SK-N-SH (cell line): ENCODE data around the gene FAM76A. TPM values are rescaled to one million over a fixed set of nuclear protein-coding genes. Genes with fewer than 3 reads are reported as not detected.
A peak's percentile ranks its signal among the peaks of the same experiment; 100 is the strongest.

ENCODE experiments used
- CTCF ChIA-PET: fragments of 300-600, 350-600 bp; formaldehyde crosslinking; extraction: SDS; loops from one replicate; lab custom pipeline; 2021; lab: Yijun Ruan, JAX
- POLR2A ChIA-PET: fragments of 350-600 bp; sonication (Branson Sonifier 250); formaldehyde crosslinking; extraction: SDS; loops from one replicate; lab custom pipeline; 2020; ENCODE audit warnings: antibody characterized with exemption, inconsistent platforms; lab: Yijun Ruan, JAX
- DNase-seq: peaks from one replicate; pipeline ENCODE4 v3.0.0; 2012
- H2AFZ ChIP-seq: fragments of 200-600 bp; sonication (generic); 2 replicates; pipeline ENCODE4 v1.8.1; 2016; ENCODE audit warnings: antibody characterized with exemption, mild to moderate bottlenecking, low read depth
- H3F3A ChIP-seq: fragments of 200-600 bp; sonication (generic); replicated peaks from 2 replicates; pipeline ENCODE3; 2016; ENCODE audit warnings: antibody characterized with exemption, mild to moderate bottlenecking; ENCODE audit not compliant: insufficient read depth
- H3K27ac ChIP-seq, 2 experiments: fragments of 200-500 bp in 1 of 2; fragments of 200-600 bp in 1 of 2; sonication (Bioruptor generic) in 1 of 2; sonication (generic), shearing (Covaris generic) in 1 of 2; 2 replicates each; pipeline versions ENCODE4 v1.5.1 to v1.6.1; 2014 to 2016; ENCODE audit warnings: low read depth in 2 of 2, inconsistent platforms in 1 of 2, low read length in 1 of 2, mild to moderate bottlenecking in 1 of 2, mixed read lengths in 1 of 2
- H3K27me3 ChIP-seq: fragments of 200-600 bp; sonication (generic), shearing (Covaris generic); 2 replicates; pipeline ENCODE4 v1.6.1; 2016; ENCODE audit warnings: mixed run types; ENCODE audit not compliant: insufficient read depth
- H3K36me3 ChIP-seq, 2 experiments: fragments of 200-500 bp in 1 of 2; fragments of 200-600 bp in 1 of 2; sonication (Bioruptor generic) in 1 of 2; sonication (generic) in 1 of 2; replicated peaks in 1 of 2; 2 replicates each; pipeline versions ENCODE3 to v1.5.1; 2014 to 2016; ENCODE audit warnings: low read length in 1 of 2, mild to moderate bottlenecking in 1 of 2; ENCODE audit not compliant: insufficient read depth in 2 of 2, control insufficient read depth in 1 of 2
- H3K4me1 ChIP-seq, 2 experiments: fragments of 200-500 bp in 1 of 2; fragments of 200-600 bp in 1 of 2; sonication (Bioruptor generic) in 1 of 2; sonication (generic), shearing (Covaris generic) in 1 of 2; 2 replicates each; pipeline versions ENCODE4 v1.5.1 to v1.6.1; 2014 to 2016; ENCODE audit warnings: low read depth in 1 of 2, low read length in 1 of 2, mixed run types in 1 of 2; ENCODE audit not compliant: insufficient read depth in 2 of 2, control insufficient read depth in 1 of 2
- H3K4me2 ChIP-seq: fragments of 200-600 bp; sonication (generic), shearing (Covaris generic); 2 replicates; pipeline ENCODE4 v1.6.1; 2017; ENCODE audit warnings: mixed run types
- H3K4me3 ChIP-seq, 2 experiments: fragments of 200-500 bp in 1 of 2; fragments of 200-600 bp in 1 of 2; sonication (Bioruptor generic) in 1 of 2; sonication (generic), shearing (Covaris generic) in 1 of 2; 2 replicates each; pipeline versions ENCODE4 v1.5.1 to v1.8.1; 2014 to 2016; ENCODE audit warnings: low read depth in 2 of 2, inconsistent platforms in 1 of 2, low read length in 1 of 2, mild to moderate bottlenecking in 1 of 2, mixed read lengths in 1 of 2, moderate library complexity in 1 of 2
- H3K79me2 ChIP-seq: fragments of 200-600 bp; sonication (generic); 2 replicates; pipeline ENCODE4 v1.8.1; 2017; ENCODE audit warnings: mild to moderate bottlenecking; ENCODE audit not compliant: insufficient read depth
- H3K9ac ChIP-seq: fragments of 200-600 bp; sonication (generic); 2 replicates; pipeline ENCODE4 v1.6.1; 2017; ENCODE audit warnings: mixed run types
- H3K9me2 ChIP-seq: fragments of 200-600 bp; sonication (generic); 2 replicates; pipeline ENCODE4 v1.6.1; 2017; ENCODE audit warnings: mixed run types
- H3K9me3 ChIP-seq: fragments of 200-600 bp; sonication (generic); 2 replicates; pipeline ENCODE4 v1.6.1; 2017; ENCODE audit warnings: mixed run types, mild to moderate bottlenecking, moderate library complexity
- H4K20me1 ChIP-seq: fragments of 200-600 bp; sonication (generic); 2 replicates; pipeline ENCODE4 v1.6.1; 2017; ENCODE audit warnings: mild to moderate bottlenecking, mixed run types; ENCODE audit not compliant: insufficient read depth
- FOSL2 ChIP-seq: IDR thresholded peaks from 2 replicates; pipeline ENCODE4 v1.4.0; 2012; ENCODE audit warnings: low read depth, mild to moderate bottlenecking, moderate library complexity, borderline replicate concordance
- GATA2 ChIP-seq: sonication (generic); formaldehyde crosslinking; IDR thresholded peaks from 2 replicates; pipeline ENCODE4 v1.5.0; 2020; ENCODE audit warnings: mild to moderate bottlenecking, missing genetic modification reagents
- IRF3 ChIP-seq: fragments of 150-350 bp; IDR thresholded peaks from 2 replicates; pipeline ENCODE4 v1.6.1; 2016; ENCODE audit warnings: mild to moderate bottlenecking, low read depth, low read length
- JUND ChIP-seq: IDR thresholded peaks from 2 replicates; pipeline ENCODE4 v1.4.0; 2012
- MXI1 ChIP-seq: IDR thresholded peaks from 2 replicates; pipeline ENCODE4 v1.6.1; 2012; ENCODE audit warnings: mild to moderate bottlenecking, low read depth, low read length, improper control_type of control experiment
- PBX3 ChIP-seq: IDR thresholded peaks from 2 replicates; pipeline ENCODE4; 2012
- RAD21 ChIP-seq: IDR thresholded peaks from 2 replicates; pipeline ENCODE4 v1.6.1; 2012; ENCODE audit warnings: mild to moderate bottlenecking, low read length
- USF1 ChIP-seq: IDR thresholded peaks from 2 replicates; pipeline ENCODE4 v1.4.0; 2012; ENCODE audit warnings: low read depth, borderline replicate concordance
- YY1 ChIP-seq: IDR thresholded peaks from 2 replicates; pipeline ENCODE4 v1.4.0; 2012; ENCODE audit warnings: low read depth, mild to moderate bottlenecking
- WGBS: methylation state at CpG from one replicate; pipeline ENCODE4 v1.1.6; 2017; ENCODE audit warnings: low lambda C conversion rate; 5-methylcytosine and 5-hydroxymethylcytosine counted together
- polyA plus RNA-seq, 3 experiments: library from polyadenylated mRNA; depleted of rRNA; stranded (reverse); fragments of >200 nt; gene quantifications; 2 replicates each; pipeline ENCODE4 v1.2.3, GENCODE V29; 2012

The FAM76A gene
- polyA plus RNA-seq, 1 of the 3 experiments (the other 2 are of a cell fraction): 2.9 TPM

GRCh38 chr1:27770293-27770830, 44.6 kb downstream of the FAM76A start (continued):
- TF ChIP-seq PBX3 (no peak), MXI1 (0 out of 2 replicates have a peak, but pooled peaks have one; percentile 40), IRF3 (no peak), GATA2 (peak; percentile 78), FOSL2 (no peak), RAD21 (no peak)

- Histone ChIP-seq H3K27ac (peak overlapping the region; percentile 70 to 81), H2AFZ (peak overlapping the region; percentile 79), H3K79me2 (peaks cover 40% of the 10 kb centered on the region), H3K4me3 (peak overlapping the region; percentile 36 to 84), H3K4me1 (peaks cover 0 to 5% of the 10 kb centered on the region in 2 experiments; a peak in 2 of 4 replicates), H3K4me2 (no peak overlapping the region), H3K9me2 (no peaks in the 10 kb centered on the region), H3K9ac (peak overlapping the region; percentile 46; the same call in 1 of the 2 replicates), H4K20me1 (0 out of 2 replicates have a peak, but pooled peaks cover 9% of the 10 kb centered on the region), H3K9me3 (no peaks in the 10 kb centered on the region), H3K27me3 (no peaks in the 10 kb centered on the region), H3K36me3 (peaks cover 0 to 4% of the 10 kb centered on the region in 2 experiments), H3F3A (no peaks in the 10 kb centered on the region)
- 74% methylated on average over 18 of the region's 18 CpGs for WGBS
- TF ChIP-seq JUND (no peak), USF1 (no peak), YY1 (no peak)
- ChIA-PET POLR2A (interaction anchor here (0.7 to 1.2 kb wide), 9 partner anchors 13 to 100 kb away, joined by 3 to 19 read pairs (median 3); partner anchors contain the start of genes FAM76A, IFI6 and PPP1R8), CTCF (interaction anchor here (0.8 to 2.9 kb wide), 7 partner anchors 13 to 381 kb away, joined by 3 to 13 read pairs (median 4); partner anchors contain the start of genes FAM76A, GPR3 and IFI6)
- no peak for DNase-seq
Observed at GRCh38 chr1:27772036-27772931, 46.5 kb downstream of the FAM76A start.
